Glomerular visceral epithelial cell (primary cell): ENCODE measurements around the gene WDR70.
"Not testable (repeated sequence)": the region's sequence is repeated elsewhere in the genome, so short reads cannot be mapped to it uniquely, and the experiment has no call there.

Experiments used
- DNase-seq: peaks from one replicate; pipeline ENCODE4 v3.0.0-alpha.2; 2016; ENCODE audit errors: extremely low spot score

WDR70 gene

GRCh38 chr5:37570597-37570996, 191.5 kb downstream of the WDR70 start:
- no peak for DNase-seq

- no peak for DNase-seq
These were observed 192.9 kb downstream of the WDR70 start for GRCh38 chr5:37571985-37572384.

- no peak for DNase-seq
These were observed 196.7 kb downstream of the WDR70 start for GRCh38 chr5:37575541-37576489.

GRCh38 chr5:37576552-37576951, 197.4 kb downstream of the WDR70 start:
- no peak for DNase-seq

- DNase-seq: no peak
These were observed 199.1 kb downstream of the WDR70 start for GRCh38 chr5:37578176-37578575.

GRCh38 chr5:37580106-37580505, 201.0 kb downstream of the WDR70 start:
- no peak for DNase-seq

- DNase-seq: no peak
These were observed 203.1 kb downstream of the WDR70 start for GRCh38 chr5:37582202-37582601.

GRCh38 chr5:37593292-37593691, 214.2 kb downstream of the WDR70 start:
- not testable (repeated sequence) for DNase-seq

- not testable (repeated sequence) for DNase-seq
These were observed 215.7 kb downstream of the WDR70 start for GRCh38 chr5:37594864-37595263.

GRCh38 chr5:37598733-37599132, 219.6 kb downstream of the WDR70 start:
- DNase-seq: no peak

GRCh38 chr5:37601163-37601562, 222.0 kb downstream of the WDR70 start:
- DNase-seq: no peak

- DNase-seq: no peak
These were observed 224.0 kb downstream of the WDR70 start for GRCh38 chr5:37603072-37603471.

GRCh38 chr5:37604290-37604689, 225.2 kb downstream of the WDR70 start:
- no peak for DNase-seq

- DNase-seq: no peak
These were observed 227.0 kb downstream of the WDR70 start for GRCh38 chr5:37606148-37606547.

GRCh38 chr5:37606632-37607248, 227.6 kb downstream of the WDR70 start:
- DNase-seq: no peak

GRCh38 chr5:37615184-37615583, 236.1 kb downstream of the WDR70 start:
- DNase-seq: peak; percentile 65

GRCh38 chr5:37619353-37619752, 240.2 kb downstream of the WDR70 start:
- DNase-seq: no peak

- DNase-seq: not testable (repeated sequence)
These were observed 243.2 kb downstream of the WDR70 start for GRCh38 chr5:37622354-37622753.

GRCh38 chr5:37626266-37626665, 247.1 kb downstream of the WDR70 start:
- DNase-seq: no peak

- DNase-seq: no peak
These were observed 249.8 kb downstream of the WDR70 start for GRCh38 chr5:37628876-37629275.

- no peak for DNase-seq
These were observed 252.8 kb downstream of the WDR70 start for GRCh38 chr5:37631939-37632338.

GRCh38 chr5:37637165-37637845, 258.2 kb downstream of the WDR70 start:
- peak; percentile 16 for DNase-seq

- DNase-seq: no peak
These were observed 259.8 kb downstream of the WDR70 start for GRCh38 chr5:37638897-37639296.
